Ascending aorta (tissue), 2 donors: ENCODE data around the gene ZNF100. TPM values are rescaled to one million over a fixed set of nuclear protein-coding genes. Genes with fewer than 3 reads are reported as not detected.
"Not testable (repeated sequence)": the region's sequence is repeated elsewhere in the genome, so short reads cannot be mapped to it uniquely, and the experiment has no call there.

Experiments used
- DNase-seq, 2 donors: peaks; one replicate each; pipeline ENCODE4 v3.0.0-alpha.2; 2019; ENCODE audit warnings: low spot score in 2 of 2
- H3K27ac ChIP-seq, 2 donors: fragments of 200-600 bp; sonication (generic); one replicate each; pipeline ENCODE4 v1.5.1; 2016 to 2017; ENCODE audit warnings: mild to moderate bottlenecking in 1 of 2
- H3K27me3 ChIP-seq: fragments of 200-600 bp; sonication (generic); one replicate; pipeline ENCODE4 v1.5.1; 2017
- H3K36me3 ChIP-seq, 2 donors: fragments of 200-600 bp; sonication (generic); one replicate each; pipeline ENCODE4 v1.5.1; 2016
- H3K4me1 ChIP-seq, 2 donors: fragments of 200-600 bp; sonication (generic); one replicate each; pipeline ENCODE4 v1.5.1; 2016 to 2017; ENCODE audit warnings: mild to moderate bottlenecking in 1 of 2
- H3K4me3 ChIP-seq, 2 donors: fragments of 200-600 bp; sonication (generic); one replicate each; pipeline ENCODE4 v1.5.1; 2016 to 2017; ENCODE audit warnings: mild to moderate bottlenecking in 1 of 2
- H3K9me3 ChIP-seq, 2 donors: fragments of 200-600 bp; sonication (generic); one replicate each; pipeline ENCODE4 v1.5.1; 2016
- intact Hi-C: fragments of 100-400 bp; cut with DNase I; formaldehyde crosslinking; loops from one replicate; pipeline ENCODE4 v1.15.1; 2023
- total RNA-seq: library from RNA; depleted of rRNA; stranded (reverse); fragments of >200 nt; gene quantifications from one replicate; pipeline ENCODE4 v1.1.0, GENCODE V29; 2016
- TF ChIP-seq, protein P1 (sequence below), 3 experiments: fragments of 200-600 bp in 2 of 3; fragments of 450-650 bp in 1 of 3; sonication (generic) in 2 of 3; IDR thresholded peaks; one replicate each; pipeline ENCODE4 v1.5.1; 2016 to 2019; ENCODE audit warnings: antibody characterized with exemption in 3 of 3, mild to moderate bottlenecking in 1 of 3, moderate library complexity in 1 of 3

Gene ZNF100
- total RNA-seq, 1 donor from 2014 or later: 4.2 TPM

DNA sequence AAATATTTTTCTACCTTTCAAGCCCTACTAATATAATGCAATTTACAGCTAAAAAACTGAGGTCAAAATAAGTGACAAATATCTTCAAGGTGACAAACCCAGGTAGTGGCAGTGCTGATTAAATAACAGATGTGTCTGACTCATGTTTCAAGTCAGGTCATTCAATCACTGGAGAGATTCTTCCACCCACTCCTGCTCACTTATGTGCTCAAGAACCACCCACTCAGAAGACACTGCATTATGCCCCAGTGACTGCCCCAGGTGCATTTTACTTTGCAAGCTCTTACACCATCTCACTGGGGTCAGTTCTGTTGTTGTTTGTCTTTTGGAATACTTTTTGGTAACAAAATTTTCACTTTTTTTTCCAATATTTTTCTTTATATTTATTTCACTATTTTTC lies 2.2 kb downstream of the ZNF100 start:
- TF ChIP-seq, protein P1, sequence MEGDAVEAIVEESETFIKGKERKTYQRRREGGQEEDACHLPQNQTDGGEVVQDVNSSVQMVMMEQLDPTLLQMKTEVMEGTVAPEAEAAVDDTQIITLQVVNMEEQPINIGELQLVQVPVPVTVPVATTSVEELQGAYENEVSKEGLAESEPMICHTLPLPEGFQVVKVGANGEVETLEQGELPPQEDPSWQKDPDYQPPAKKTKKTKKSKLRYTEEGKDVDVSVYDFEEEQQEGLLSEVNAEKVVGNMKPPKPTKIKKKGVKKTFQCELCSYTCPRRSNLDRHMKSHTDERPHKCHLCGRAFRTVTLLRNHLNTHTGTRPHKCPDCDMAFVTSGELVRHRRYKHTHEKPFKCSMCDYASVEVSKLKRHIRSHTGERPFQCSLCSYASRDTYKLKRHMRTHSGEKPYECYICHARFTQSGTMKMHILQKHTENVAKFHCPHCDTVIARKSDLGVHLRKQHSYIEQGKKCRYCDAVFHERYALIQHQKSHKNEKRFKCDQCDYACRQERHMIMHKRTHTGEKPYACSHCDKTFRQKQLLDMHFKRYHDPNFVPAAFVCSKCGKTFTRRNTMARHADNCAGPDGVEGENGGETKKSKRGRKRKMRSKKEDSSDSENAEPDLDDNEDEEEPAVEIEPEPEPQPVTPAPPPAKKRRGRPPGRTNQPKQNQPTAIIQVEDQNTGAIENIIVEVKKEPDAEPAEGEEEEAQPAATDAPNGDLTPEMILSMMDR (IDR thresholded peaks at IDR 0.05): no peak
- H3K27ac ChIP-seq: no peak overlapping the region
- no peak for DNase-seq
- H3K27me3 ChIP-seq: no peaks in the 10 kb centered on the region
- no peaks in the 10 kb centered on the region for H3K9me3 ChIP-seq
- peaks cover 12 to 21% of the 10 kb centered on the region in 2 donors for H3K36me3 ChIP-seq
- H3K4me3 ChIP-seq: no peak overlapping the region
- intact Hi-C loops: loop anchor here (5.0 to 10.0 kb wide), 3 partner anchors 260 to 767 kb away; partner anchors contain the start of genes ZNF429 and ZNF493
- peaks cover 0 to 3% of the 10 kb centered on the region in 2 donors for H3K4me1 ChIP-seq

DNA sequence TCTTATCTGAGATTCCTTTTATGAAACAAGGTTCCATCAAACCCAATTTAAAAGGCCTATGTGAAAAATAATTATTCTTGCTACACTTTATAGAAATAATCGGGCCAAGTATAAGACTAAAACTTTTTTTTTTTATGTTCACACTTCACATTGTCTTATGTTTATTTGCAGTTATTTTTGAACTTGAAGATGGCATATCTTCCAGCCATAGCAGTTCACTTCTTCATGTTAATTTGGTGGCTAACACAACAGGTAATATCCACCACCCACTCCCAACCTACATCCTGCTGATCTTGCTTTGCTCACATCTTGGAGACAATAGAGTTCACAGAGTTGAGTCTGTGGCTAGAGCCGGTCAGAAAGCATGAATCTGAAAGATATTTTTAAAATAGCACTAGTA lies 5.8 kb downstream of the ZNF100 start:
- intact Hi-C loops: loop anchor here (10.0 kb wide), 1 partner anchor 257 kb away; the partner anchor contains the start of gene ZNF429
- peaks cover 16 to 33% of the 10 kb centered on the region in 2 donors for H3K36me3 ChIP-seq
- H3K27ac ChIP-seq: not testable (repeated sequence)

DNA sequence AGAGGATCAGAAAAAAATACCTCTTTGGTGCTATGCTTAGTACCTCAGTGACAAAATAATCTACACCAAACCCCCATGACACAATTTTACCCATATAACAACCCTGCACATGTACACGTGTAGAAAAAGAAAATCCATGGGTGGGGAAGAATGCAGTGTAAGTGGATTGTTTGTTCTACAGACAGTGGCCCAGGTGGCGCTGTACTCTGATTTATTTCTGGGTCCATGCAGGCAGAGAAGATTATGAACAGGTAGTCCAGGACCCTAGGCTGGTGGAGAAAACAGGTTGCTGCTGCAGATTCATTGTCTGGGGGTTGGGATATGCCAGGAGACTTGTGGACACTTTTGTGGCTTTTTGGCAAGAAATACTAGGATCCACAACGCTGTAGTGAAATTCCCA lies 9.1 kb downstream of the ZNF100 start:
- no peak for DNase-seq
- Histone ChIP-seq H3K27me3 (no peaks in the 10 kb centered on the region), H3K4me1 (no peaks in the 10 kb centered on the region), H3K4me3 (no peak overlapping the region), H3K9me3 (no peaks in the 10 kb centered on the region), H3K36me3 (peaks cover 16 to 32% of the 10 kb centered on the region in 2 donors), H3K27ac (no peak overlapping the region)
- intact Hi-C loops: no loop called here
- TF ChIP-seq, protein P1 (IDR thresholded peaks at IDR 0.05): no peak

More for the DNA sequence above, 5.8 kb downstream of the ZNF100 start:
- H3K4me1 ChIP-seq, H3K4me3 ChIP-seq, DNase-seq, H3K9me3 ChIP-seq, H3K27me3 ChIP-seq: not testable (repeated sequence)

DNA sequence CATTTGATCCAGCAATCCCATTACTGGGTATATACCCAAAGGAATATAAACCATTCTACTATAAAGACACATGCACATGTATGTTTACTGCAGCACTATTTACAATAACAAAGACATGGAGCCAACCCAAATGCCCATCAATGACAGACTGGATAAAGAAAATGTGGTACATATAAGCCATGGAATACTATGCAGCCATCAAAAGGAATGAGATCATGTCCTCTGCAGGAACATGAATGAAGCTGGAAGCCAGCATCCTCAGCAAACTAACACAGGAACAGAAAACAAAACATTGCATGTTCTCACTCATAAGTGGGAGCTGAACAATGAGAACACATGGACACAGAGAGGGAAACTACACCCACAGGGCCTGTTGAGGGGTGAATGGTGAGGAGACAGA lies 11.8 kb downstream of the ZNF100 start:
- H3K9me3 ChIP-seq, intact Hi-C loops, H3K27ac ChIP-seq, H3K4me1 ChIP-seq, H3K27me3 ChIP-seq, DNase-seq, H3K4me3 ChIP-seq: not testable (repeated sequence)
- H3K36me3 ChIP-seq: peaks cover 18 to 44% of the 10 kb centered on the region in 2 donors

DNA sequence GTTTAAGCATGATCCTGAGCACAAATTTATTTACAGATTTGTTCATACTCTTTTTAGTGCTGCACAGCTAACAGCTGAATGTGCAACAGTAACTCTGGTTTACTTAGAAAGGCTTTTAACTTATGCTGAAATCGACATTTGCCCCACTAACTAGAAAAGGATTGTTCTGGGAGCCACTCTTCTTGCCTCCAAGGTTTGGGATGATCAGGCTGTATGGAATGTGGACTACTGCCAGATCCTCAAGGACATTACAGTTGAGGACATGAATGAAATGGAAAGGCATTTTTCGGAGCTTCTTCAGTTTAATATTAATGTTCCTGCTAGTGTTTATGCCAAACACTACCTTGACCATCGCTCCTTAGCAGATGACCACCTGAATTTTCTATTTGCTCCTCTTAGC lies 16.0 kb downstream of the ZNF100 start:
- H3K27me3 ChIP-seq: no peaks in the 10 kb centered on the region
- H3K36me3 ChIP-seq: peaks cover 14 to 32% of the 10 kb centered on the region in 2 donors
- no peak overlapping the region for H3K27ac ChIP-seq
- no peaks in the 10 kb centered on the region for H3K4me1 ChIP-seq
- no peak for DNase-seq
- H3K9me3 ChIP-seq: no peaks in the 10 kb centered on the region
- intact Hi-C loops: no loop called here
- no peak overlapping the region for H3K4me3 ChIP-seq
- TF ChIP-seq, protein P1 (IDR thresholded peaks at IDR 0.05): no peak

DNA sequence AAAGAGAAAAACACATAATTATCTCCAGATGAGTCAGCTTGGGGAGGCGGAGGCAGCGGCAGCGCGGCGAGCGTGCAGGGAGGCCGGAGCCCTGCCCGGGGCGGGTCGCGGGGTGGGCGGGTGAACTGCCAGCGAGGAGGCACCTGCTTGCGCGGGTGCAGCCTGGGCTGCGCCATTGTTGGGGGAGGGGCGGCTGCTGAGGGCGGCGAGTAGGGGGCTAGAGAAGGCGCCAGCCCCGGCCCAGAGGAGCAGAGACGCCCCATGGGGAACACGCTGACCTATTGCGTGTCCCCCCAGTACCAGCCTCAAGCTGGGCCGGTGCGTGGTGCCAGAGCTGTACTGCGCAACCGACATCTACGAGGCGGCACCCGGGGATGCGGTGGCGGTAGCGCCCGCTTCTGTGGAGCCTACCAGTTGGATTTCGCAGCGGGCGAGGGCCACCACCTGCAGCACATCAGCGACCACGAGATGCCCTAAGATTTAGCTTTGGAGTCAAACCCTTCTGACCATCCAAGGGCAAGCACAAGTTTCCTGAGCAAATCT lies 16.7 kb downstream of the ZNF100 start:
- no peak for DNase-seq
- no peaks in the 10 kb centered on the region for H3K9me3 ChIP-seq
- H3K27ac ChIP-seq: no peak overlapping the region
- peaks cover 14 to 30% of the 10 kb centered on the region in 2 donors for H3K36me3 ChIP-seq
- no peak overlapping the region for H3K4me3 ChIP-seq
- intact Hi-C loops: no loop called here
- H3K4me1 ChIP-seq: no peaks in the 10 kb centered on the region
- TF ChIP-seq, protein P1 (IDR thresholded peaks at IDR 0.05): no peak
- H3K27me3 ChIP-seq: no peaks in the 10 kb centered on the region

DNA sequence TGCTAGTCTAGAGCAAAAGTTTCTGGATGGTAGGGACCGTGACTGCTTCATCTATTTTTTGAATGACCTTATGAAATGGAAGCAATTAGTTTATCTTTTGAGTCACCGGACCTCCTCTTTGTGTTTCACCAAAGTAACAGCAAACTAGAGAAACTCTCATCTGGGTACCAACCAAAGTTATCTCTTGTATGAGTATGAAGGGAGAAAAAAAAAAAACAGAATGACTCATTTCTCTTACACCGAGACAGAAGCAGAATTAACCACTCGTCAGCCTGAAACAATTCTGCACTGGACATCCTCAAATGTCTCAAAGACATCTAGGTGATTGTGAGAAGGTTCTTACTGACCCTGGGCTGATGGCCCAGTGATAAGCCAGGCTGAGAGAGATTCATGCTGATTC lies 18.3 kb downstream of the ZNF100 start:
- intact Hi-C loops: no loop called here
- H3K4me1 ChIP-seq: no peaks in the 10 kb centered on the region
- H3K4me3 ChIP-seq: no peak overlapping the region
- H3K27me3 ChIP-seq: no peaks in the 10 kb centered on the region
- no peak for DNase-seq
- peaks cover 19 to 32% of the 10 kb centered on the region in 2 donors for H3K36me3 ChIP-seq
- H3K9me3 ChIP-seq: no peaks in the 10 kb centered on the region
- TF ChIP-seq, protein P1 (IDR thresholded peaks at IDR 0.05): no peak
- no peak overlapping the region for H3K27ac ChIP-seq
